ENCODE measurements around the gene BCL11B.

The BCL11B gene

DNA sequence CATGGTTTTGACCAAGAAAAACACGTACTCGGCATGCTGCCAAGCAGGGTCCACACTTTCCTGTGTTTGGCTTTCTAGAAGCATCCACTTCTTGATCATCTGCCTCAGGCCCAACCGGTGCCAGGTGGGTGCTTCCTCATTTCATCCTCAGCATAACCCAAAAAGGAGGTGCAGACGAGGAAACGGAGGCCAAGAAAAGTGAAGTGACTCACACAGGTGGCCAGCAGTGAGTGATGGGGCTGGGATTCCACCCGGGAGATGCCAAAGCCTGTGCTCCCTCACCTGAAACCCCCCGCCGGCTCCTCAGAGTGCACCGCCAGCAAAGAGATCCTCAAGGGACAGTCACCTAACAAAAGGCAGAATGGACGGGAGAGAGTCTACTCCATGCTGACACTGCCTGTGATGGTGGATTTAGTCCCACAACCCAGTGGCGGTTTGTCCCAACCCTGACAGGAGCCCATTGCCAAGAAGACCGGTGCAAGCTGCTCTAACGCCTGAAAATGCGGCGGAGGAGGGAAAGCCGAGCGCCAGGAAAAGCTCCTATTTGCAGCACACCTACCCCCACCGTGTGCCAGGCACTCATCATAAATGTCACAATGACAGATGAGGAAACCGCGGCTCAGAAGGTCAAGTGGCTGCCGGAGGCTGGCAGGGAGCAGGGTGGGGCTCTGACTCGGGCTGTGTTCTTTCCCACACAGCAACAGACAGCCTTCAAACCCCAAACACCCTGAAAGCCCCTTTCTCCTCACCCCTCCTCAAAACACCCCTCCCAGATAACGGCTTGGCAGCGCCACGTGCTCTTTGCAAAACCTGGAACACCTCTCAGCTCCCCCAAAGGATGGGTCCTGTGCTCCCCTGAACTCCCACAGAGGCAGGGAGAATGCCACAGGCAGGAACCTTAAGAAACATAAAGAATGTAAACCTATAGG, 18.8 kb downstream of the BCL11B start:
- DNase-seq, result no peak

GRCh38 chr14:99252443-99252939, 19.5 kb downstream of the BCL11B start:
- no peak for DNase-seq

GRCh38 chr14:99251721-99252120, 20.3 kb downstream of the BCL11B start:
- no peak for DNase-seq

- DNase-seq, result no peak
Measured at GRCh38 chr14:99250636-99251208, 21.3 kb downstream of the BCL11B start.

DNA sequence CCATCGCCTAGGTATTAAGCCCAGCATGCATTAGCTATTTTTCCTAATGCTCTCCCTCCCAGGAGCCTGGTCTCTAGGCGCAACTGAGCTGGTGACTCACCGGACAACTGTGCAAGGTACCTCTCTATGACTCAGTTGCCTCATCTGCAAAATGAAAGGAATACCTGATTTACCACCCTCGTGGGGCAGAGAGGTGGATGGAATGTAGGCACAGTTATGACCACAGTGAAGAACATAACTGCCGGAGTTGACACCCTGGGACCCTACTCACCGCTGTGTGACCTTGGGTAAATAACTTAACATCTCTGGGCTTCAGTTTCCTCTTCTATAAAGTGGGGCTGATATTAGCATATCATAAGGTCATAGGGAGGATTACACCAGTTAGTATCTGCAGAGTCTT, 22.6 kb downstream of the BCL11B start:
- DNase-seq, result no peak

GRCh38 chr14:99248761-99249171, 23.2 kb downstream of the BCL11B start:
- DNase-seq, result no peak

GRCh38 chr14:99247772-99248171, 24.2 kb downstream of the BCL11B start:
- DNase-seq, result no peak

- no peak for DNase-seq
Measured at GRCh38 chr14:99247101-99247729, 24.8 kb downstream of the BCL11B start.

DNA sequence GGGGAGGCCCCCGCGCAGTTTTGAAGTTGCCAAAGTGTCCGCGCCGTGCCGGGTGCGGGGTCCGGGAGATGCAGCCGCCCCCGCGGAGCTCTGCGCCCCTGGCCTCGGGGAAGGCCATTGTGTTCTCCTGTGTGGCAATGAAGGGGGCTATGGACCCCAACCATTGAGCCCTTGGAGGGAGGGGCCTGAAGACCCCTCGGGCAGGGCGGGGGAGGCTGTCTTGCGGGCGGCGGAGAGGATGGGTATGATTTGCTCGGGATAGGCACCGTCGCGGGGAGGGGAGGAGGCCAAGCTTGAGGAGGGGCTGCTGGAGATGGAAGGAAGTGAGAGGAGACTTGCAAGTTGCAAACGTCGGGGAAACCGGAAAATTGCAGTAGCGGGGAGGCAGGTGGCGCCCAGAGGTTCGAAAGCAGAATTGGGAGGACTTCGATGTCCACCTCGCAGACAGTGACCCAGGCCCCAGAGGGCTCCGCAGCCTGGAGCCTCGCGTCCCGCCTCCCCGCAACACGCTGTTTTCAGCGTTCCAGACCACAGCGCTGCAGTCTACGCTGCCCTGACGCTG, 25.4 kb downstream of the BCL11B start:
- DNase-seq, result no peak

GRCh38 chr14:99245564-99246511, 26.2 kb downstream of the BCL11B start:
- DNase-seq, result no peak

GRCh38 chr14:99244941-99245563, 26.9 kb downstream of the BCL11B start:
- no peak for DNase-seq

- DNase-seq, result no peak
Measured at GRCh38 chr14:99244367-99244901, 27.6 kb downstream of the BCL11B start.

GRCh38 chr14:99242816-99243721, 28.9 kb downstream of the BCL11B start:
- DNase-seq, result no peak

- DNase-seq, result no peak
Measured at GRCh38 chr14:99242238-99242637, 29.8 kb downstream of the BCL11B start.

- no peak for DNase-seq
Measured at GRCh38 chr14:99241325-99242010, 30.5 kb downstream of the BCL11B start.

DNA sequence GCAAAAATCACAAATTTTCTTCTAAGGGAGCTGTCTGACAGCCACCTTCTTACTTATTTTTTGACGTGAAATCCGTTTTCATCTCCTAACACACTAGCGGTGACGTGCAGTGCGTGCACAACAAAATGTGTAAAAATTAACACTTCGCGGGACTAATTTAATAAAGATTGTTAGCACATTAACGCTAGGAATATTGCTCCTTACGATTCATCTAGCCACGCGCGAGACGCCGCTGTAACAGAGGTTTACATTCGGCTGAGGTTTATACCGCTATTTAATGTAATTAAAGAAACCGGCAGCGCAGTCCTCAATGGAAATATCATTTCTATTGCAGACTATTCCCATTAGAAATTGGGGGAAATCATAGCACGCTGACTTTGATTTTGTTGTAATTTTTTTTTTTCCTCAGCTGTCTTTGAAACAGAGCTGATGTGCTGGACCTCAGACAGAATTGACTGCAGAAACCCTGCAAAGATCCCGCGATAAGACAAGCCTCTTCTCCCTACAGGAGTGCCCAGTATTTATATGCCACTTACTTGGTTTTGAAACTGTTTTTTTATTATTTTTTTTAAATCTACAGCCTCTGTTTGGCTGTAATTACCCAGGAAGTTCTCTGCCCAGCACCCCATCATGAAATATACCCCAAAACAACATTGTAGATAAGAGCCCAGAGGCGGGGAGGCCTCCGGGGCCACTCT, 31.2 kb downstream of the BCL11B start:
- no peak for DNase-seq

DNA sequence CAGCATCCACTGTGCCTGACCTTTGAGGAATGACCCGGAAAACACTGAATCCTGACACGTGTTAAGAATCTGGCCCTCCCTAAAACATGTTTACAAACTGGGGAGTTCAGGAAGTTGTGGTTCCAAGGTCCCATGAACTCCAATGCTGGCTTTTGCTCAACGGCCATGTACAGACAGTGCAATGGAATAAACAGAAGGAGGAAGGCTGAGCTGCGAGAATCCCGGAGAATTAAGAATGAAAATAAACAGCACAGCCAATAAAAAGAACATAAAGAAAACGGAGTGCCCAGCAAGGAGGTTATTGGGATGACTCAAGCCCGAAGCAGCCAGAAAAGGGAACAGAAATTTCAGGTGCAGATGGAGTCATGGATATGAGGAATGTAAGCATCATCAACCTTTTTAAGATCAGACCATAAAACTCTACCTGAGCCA, 32.3 kb downstream of the BCL11B start:
- DNase-seq, result no peak

DNA sequence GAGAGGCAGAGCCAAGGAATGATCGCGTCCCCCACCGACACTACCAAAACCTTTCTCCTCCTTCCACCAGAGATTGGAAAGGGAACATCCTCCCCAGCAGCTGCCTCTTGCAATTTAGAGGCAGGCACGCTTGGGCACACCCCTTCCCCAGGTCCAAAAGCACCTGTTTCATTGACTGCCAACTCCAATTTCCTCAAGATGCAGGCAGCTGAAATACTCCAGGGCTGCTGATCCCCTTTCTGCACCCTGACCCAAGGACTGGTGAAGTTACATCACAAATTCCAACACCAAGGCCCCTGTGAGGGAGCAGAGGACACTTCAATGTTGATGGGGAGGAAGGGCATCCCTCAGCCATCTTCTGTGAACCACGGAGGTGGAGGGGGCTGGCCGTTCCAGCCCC, 33.8 kb downstream of the BCL11B start:
- DNase-seq, result no peak

DNA sequence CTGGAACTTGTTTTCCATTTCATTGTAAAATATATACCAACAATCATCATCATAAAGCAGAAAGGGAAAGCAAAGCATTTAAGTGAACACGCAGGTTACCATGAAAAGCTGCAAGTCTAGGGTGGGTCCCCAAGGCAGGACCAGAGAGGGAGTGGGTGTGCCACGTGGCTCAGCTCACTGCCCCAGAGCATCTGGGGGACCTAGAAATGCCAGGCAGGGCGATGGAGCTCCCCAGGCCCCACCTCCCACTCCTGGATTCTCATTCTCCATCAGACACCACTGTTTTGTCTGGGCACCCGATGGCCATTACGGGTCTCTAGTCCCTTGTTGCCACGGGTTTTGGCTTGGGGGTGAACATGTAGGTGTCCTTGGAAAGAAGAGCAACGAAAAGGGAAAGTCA, 34.7 kb downstream of the BCL11B start:
- DNase-seq, result no peak
